GM18909 (cell line): ENCODE measurements around the gene TCF4.

Source experiments
- ATAC-seq: cut with Tn5 transposase; IDR thresholded peaks from one replicate; pipeline ENCODE4 v1.9.1; 2021; ENCODE audit warnings: mild to moderate bottlenecking; ENCODE audit not compliant: unreplicated experiment, poor library complexity

The TCF4 gene

DNA sequence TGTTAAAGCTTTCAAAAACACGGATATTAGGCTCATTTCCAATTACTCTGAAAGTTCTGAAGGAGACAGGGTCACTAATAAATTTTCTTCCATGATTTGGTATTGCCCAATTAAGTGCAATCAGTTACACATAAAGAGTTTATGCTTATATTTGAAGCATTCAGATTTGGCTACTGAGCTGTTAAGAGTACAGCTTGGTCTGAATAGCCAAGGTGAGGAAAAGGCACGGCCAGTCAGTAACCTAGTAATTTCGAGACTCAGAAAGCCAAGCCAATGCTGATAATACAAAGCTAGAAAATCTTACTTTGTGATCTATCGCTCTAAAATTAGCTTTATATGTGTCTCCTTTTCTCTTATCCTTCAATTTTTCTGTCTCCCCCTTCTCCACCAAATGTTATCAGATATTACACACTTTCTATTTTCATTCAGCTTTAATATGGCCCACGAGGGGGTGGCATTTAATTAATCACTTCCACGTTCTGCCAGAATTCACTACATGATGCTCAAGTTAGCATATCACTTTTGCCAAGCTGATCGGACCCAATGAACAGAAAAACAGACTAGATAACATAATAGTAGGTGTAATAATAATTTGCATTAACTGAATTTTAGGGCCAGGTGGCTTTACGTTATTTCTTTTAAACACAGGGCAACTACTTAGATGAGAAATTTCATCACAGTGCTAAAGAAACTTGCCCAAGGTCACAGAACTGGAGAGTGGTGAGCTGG lies 138.4 kb downstream of the TCF4 start:
- ATAC-seq, result no peak

DNA sequence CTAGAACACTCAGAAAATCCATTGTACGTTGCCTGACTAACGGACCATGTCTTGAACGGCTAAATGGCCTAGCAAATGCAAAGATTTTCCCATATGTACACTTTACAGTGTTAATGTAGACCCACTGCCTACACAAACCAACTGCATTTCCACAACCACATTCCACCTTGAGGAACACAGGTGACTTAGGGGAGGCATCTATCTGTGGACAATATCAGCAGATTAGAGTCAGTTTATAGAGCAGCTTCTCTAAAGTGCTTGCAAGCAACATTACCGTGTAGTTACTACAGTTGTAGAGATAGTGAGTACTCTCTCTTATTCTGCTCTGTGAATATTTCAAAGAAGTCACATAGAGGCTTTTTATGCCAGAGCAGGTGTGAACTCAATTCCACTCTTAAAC lies 139.6 kb downstream of the TCF4 start:
- no peak for ATAC-seq

DNA sequence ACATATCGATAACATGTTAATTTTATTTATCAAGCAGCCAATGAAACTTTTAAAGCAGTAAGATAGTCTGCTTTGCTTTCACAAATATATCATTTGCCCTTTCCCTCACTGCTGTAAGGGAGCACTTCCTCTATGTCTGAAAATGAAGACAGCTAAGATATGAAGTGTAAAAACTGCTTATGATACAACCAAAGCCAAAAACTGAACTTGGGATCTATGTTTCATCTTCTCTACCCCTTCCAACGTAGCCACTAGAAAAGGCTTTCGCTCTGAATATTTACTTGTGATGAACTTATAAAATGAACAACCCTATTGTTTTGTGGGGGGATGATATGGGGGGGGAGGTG lies 140.3 kb downstream of the TCF4 start:
- ATAC-seq, result no peak

DNA sequence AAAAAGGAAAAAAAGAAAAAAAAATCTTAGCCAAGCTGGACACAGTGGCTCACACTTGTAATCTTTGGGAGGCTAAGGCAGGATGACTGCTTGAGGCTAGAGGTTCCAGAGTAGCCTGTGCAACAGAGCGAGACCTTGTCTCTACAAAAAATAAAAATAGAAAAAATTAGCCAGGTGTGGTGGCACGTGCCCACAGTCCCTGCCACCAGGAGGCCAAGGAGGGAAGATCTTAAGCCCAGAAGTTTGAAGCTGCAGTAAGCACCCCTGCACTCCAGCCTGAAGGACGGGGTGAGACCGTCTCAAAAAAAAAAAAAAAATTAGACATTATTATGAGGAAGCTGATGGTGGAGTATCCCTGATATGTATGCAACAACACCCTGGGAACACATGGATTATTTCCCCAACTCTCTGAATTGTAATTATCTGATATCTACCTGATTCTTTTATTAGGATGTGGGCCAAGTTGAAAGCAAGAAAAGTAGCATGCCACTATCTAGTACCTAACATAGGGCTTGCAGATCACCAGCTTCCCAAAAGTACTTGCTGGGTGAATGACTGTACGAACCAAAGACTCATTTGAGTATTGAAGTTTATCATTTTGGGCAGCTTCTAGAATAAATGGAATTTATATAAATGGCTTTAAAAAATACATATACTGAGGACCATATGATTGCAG lies 140.9 kb downstream of the TCF4 start:
- ATAC-seq, result no peak

DNA sequence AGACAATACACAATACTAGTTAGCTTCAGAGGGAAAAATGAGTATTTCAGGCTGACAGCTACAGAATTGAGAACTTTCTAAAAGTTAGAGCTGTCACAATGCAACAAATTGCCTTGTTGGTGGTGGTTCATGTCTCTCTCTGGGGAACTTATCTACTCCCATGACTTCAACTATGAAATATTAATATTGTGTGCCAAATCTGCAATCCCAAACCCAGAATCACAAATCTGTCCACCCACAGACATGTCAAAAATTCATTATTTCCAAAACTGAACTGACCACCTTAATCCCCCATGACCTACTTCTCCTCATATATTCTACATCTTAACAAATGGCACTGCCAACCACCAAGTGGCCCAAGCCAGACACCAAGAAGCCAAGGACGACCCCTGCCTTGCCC lies 143.5 kb downstream of the TCF4 start:
- ATAC-seq, result no peak

DNA sequence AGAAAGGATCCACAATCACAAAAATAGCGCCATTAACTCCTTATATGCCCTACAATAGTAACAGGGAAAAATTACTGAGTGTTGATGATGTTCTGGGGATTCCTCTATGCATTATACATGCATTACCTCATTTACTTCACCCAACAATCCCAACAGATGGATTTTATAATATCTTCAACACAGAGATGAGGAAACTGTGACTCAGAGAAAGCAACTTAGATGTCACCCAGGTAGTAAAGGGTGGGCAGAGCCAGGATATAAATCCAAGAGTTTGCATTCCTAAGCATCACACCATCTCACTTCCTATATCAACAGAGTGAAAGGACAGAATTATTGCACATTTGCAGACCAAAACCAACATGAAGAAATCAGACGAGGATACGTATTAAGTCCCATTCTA lies 144.2 kb downstream of the TCF4 start:
- no peak for ATAC-seq

DNA sequence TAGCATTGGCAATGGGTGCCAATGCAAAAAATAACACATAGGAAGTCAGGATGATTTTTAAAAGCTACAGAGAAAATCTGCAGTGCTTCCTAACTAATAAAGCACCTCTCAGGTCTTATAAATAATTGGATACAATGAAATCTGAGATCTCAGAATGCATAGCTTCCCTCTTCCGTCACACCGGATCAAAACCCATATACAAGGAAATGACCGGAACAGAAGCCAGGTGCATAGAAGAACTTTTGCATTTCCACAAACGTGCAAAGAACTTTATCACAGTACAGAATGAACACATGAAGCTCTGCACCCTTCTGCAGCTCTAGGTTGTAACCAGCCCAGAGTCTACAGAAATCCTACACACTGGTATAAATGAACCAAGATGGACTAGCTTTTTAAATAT lies 145.4 kb downstream of the TCF4 start:
- ATAC-seq, result no peak

DNA sequence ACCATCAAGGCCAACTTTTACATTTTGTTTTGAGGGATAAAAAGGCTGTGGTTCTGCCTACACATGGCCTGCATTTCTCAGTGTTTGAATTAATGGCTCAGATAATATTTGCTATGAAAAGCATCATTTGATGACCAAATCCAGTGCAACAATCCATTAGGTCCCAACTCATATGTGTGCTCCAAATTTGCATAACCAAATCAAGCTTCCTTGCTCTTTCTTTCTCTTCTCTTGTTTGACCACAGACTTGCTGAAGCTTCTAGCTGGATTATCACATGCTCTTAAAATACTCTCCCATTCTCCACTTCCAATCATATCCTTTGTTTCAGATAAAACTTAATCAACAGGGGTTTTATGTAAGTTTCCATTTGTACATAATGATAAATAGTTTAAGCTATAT lies 147.0 kb downstream of the TCF4 start:
- ATAC-seq, result no peak

DNA sequence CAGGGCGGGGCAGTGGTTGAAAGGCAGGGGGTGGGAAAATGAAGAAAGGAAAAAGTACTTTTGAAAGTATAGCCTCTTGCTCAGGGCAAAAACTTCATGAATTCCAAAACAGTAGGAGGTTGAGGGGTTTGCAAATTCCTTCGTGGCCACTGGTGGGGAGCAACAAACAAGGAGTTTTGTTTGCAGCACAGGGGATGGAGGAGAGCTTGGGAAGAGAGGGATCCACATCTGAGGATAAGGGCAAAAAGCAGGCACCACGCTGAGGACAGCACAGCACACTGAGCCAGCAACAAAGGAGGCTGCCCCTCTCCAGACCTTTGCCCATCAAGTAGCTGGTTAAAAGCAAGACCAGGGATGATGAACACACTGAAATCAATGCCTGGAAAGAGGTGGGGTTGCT lies 148.9 kb downstream of the TCF4 start:
- no peak for ATAC-seq

DNA sequence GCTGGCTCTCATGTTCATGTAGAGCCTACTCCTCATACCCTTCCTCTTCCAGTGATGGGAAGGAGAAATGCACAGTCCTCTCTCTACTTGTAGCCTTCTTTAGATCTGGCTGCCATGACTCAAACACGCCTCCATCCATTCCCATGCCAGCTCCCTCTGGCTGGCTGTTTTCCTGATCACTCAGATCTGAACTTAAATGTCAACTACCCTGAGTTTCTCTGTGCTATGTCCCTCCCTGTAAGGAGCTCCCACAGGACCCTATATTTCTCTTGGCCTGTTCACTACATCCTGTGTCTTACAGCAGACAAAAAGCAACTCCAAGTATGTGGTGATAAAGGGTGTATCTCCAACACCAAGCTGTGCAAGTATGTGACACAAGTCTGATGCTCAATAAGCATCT lies 152.4 kb downstream of the TCF4 start:
- no peak for ATAC-seq

DNA sequence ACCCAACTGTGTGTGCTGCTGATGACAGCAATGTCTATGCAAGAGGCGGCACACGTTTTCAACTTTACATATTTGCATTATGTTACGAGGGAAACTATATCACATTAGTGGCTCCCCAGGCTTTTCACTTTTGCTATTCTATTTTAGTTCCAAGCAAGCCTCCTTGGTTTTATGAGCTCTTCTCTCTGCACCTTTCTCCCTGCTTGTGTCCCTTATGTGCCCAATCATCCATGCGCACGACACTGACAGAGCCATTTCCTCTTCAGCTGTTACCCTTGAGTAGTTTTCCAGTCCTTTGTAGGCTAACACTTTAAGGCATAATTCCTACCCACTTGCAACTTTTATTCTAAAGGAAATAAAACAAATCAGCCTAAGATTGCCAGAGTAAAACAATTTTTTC lies 154.3 kb downstream of the TCF4 start:
- ATAC-seq, result no peak

DNA sequence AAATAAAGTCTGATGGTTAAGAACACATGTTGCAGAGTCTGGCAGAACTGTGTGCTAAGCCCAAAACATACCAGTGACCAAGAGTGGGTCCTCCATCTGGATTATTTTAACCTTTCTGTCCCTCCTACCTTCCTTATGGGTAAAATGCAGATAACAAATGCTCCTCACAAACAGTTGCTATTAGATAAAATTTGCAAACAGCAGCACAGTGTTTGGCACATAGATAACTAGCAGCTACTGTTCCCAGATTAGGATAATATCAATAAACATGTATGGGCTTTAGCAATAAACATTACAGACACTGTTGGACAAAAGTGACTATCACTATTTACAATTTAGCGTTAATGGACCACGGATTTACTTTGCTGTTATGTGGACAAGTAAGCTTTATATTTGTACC lies 154.9 kb downstream of the TCF4 start:
- no peak for ATAC-seq

DNA sequence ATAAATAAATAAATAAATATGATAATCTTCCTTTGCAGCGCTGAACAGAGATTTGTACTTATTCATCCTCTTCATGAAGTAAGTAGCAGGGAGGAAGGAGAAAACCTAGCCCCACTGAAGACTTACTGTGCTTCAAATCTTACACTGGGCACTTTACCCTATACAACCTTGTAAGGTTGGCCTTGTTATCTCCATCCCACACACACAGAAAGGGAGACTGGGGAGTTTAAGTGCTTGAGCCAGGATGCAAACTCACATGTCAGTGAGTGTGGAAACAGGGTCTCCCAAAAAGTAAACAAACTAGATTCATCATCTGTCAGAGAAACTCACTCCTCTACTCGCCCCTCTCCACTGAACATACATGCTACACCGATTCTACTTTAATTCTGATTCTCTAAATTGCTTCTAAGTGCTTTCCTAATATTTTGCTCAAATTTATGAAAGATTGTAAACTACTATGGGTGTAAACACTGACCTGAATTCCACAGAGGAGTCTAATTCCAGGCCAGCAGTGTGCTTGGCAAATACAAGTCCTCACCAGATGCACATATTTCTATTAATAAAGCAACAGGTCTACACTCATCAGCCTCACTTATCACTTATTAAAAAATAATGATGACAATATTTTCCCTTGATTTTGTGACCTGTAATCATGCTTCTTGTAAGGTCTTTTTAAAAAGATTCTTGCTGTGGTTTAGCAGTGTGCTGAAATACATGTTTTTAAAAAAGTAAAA lies 155.5 kb downstream of the TCF4 start:
- no peak for ATAC-seq

DNA sequence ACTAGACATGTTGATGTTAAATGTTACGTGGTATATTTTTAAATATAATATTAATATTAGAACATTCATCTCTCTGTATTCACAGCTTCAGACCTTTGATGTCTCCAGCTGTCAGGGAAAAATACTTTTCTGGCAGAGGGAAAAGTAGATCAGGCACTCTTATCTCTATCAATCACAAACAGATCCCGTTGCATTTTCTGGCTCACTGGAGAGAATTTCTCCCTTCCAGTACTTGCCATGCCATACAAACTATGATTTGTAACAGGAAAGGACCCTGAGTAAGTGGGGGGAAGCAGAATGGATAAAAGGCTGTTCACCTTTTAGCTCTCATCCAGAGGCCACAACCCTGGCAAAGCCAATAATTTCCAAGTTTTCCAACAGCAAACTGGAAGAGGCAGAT lies 158.0 kb downstream of the TCF4 start:
- no peak for ATAC-seq

DNA sequence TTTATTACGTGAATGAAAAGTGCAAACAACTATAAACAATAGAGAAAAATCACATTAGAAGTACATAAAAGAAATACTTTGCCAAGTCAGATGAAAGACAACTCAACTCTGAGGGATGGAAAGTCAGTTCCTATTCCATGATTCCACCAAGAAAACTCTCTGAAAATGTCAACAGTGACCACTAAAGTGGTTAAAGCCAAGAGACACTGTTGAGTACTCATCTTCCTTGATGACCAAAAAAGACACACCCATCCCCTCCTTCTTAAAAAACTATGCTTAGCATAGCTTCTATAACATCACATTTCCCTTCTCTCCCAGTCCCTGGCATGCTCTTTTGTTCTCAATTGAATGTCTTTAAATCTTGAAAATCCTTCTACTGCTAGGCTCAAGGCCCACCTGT lies 160.0 kb downstream of the TCF4 start:
- ATAC-seq, result no peak

DNA sequence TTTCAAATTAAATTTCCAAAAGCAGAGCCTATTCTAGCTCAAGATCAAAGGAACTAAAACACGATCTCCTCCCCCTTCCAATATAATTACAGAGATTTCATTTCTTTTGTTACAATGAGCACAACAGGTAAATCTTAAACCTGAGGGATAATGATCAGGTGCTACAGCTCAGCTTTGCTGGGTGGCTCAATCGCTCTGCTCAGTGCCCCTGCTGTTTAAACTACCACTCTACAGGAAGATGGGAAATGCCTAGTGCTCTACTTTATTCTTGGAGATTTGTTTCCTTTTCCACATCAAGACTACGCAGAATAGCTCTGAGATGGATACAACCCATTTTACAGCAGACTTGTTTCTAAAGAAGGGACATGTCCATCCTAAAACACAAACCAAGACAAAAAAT lies 162.3 kb downstream of the TCF4 start:
- no peak for ATAC-seq

DNA sequence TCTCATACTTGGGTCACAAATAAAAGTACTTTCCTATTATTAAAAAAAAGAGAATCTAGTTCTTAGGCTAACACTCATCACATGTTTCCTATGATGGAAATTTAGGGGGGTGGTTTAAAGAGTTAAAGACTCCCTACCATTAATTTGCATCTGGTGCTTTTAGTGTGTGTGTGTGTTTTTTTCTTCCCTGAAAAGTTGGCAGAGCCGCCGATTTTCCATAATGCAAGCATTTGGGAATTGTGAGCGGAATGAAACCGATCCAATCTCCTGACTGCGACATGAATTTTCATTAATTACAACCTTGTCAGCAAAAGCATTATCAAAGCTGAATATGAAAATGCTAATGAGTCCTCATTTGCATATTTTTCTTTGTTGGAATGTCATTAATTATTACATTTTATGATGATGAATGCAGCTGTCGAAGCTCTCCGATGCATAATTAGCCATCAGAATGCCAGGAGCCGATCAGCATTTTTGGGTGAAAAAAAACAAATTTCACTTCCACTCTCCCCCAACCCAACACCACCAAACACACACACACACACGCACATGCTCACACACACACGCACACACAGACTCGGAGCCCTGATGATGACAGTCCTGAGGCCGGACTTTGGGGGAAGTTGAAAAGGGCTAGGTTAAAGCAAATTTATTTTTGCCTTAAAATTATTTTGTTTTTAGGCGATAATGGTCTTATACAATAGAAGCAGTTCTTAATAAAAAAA lies 165.4 kb downstream of the TCF4 start:
- no peak for ATAC-seq

DNA sequence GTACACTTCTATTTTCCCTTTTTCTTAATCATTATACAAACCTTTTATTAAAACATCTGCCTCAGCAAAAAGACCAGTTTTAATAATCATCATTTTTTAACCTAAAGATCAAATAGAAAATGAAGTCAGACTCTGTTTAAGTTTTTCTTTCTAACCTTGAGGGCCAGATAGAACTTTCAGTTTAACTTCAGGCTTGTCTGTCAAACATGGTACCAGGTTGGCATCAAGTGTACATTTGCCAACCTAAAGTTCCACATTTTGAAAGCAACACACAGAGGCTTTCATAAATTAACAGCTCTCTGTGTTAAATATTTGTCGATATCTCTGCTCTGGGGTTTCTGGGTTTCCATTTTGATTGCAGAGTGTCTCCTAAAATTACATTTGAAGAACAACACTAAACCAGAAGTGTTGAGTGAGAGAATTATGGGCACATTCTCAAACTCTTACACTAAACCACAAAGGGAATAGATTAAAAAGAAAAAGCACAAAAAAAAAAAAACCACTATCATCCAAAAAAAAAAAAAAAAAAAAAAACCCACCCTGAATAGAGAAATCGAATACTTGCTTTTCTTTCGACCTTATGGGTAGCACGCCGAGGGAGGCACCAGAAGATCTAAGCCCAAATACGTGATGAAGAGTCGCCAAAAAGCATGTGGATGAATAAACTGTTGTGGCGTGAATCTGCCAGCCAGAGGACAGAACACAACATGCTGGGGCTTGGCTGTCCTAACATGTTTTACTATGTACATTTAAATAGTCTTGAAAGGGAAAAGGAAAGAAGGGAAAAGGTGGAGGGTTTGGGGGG lies 166.2 kb downstream of the TCF4 start:
- no peak for ATAC-seq

DNA sequence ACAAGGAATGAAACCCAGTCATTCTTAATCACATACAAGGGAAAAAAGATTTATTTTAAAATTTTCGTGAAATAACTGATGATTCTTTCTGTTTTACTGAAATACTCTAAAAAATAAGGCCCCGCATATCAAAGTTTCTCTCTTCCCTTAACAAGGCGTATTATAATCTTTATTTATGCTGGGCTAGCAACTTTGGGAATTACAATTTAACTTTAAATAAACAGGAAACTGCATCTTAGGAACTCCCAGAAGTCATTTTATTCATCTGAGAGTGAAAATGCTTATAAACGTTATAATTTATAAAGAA lies 166.7 kb downstream of the TCF4 start:
- ATAC-seq, result no peak

DNA sequence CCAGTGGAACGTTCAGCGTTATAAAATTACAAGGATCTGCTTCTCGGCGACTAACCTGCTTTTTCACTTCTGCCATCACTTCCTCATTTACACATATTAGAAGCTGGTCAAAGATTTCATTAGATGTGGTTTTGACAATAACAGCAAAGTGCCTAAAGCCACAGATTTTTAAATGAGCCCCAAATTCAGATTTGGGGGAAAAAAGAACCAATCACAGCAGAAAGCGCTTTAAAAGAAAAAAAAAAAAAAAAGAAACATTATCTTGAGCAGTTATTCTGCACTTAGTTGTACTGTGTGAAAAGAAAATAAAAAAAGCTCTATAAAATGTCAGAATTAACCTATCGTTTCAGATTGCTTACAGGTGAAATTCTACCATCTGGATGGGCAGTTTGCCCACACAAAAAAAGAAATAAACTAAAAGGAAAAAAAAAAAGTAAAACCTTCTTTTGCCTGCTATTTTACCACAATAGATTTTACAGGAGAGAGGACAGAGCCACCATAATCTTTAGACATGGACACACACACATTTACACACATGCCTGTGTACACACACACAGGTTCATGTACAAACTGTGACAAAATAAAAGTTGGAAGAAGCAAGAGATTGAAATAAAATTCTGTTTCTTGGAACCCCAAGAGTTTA lies 167.2 kb downstream of the TCF4 start:
- peak; percentile 64 for ATAC-seq
